Measurements from ENCODE around the gene DHRS3.

DHRS3 gene

GRCh38 chr1:12619792-12620487 lies 1.9 kb upstream of the DHRS3 start:
- Histone ChIP-seq H3K4me3 (ENCODE audit: insufficient read depth, low read length, poor library complexity, severe bottlenecking) (no peak overlapping the region), H3K36me3 (ENCODE audit: low read length) (no peaks in the 10 kb centered on the region), H4K20me1 (ENCODE audit: low read depth, low read length) (no peaks in the 10 kb centered on the region), H3K9me2 (replicated peaks; ENCODE audit: insufficient read depth, low read length) (no peaks in the 10 kb centered on the region), H3K79me2 (ENCODE audit: insufficient read depth, low read length) (no peaks in the 10 kb centered on the region), H3K4me2 (ENCODE audit: low read depth, low read length, poor library complexity, severe bottlenecking) (no peak overlapping the region), H3K27me3 (ENCODE audit: low read length) (no peaks in the 10 kb centered on the region), H3K27ac (ENCODE audit: low read depth, low read length) (no peak overlapping the region), H3F3A (ENCODE audit: insufficient read depth) (no peaks in the 10 kb centered on the region), H2AFZ (ENCODE audit: low read depth, low read length, severe bottlenecking) (no peak overlapping the region), H3K9ac (ENCODE audit: low read length) (no peak overlapping the region), H3K9me3 (ENCODE audit: insufficient read depth, low read length) (no peaks in the 10 kb centered on the region)
- TF ChIP-seq EZH2phosphoT487 (conservative IDR thresholded peaks at IDR 0.05; ENCODE audit: low read length) (no peak), CTCF (IDR thresholded peaks at IDR 0.05; ENCODE audit: insufficient read depth, low read length, poor library complexity, severe bottlenecking) (peak; percentile 84)

- no peak overlapping the region for H3K9ac ChIP-seq (ENCODE audit: low read length)
- no peaks in the 10 kb centered on the region for H3K79me2 ChIP-seq (ENCODE audit: insufficient read depth, low read length)
- no peaks in the 10 kb centered on the region for H3F3A ChIP-seq (ENCODE audit: insufficient read depth)
- H3K27ac ChIP-seq (ENCODE audit: low read depth, low read length) = no peak overlapping the region
- TF ChIP-seq EZH2phosphoT487 (conservative IDR thresholded peaks at IDR 0.05; ENCODE audit: low read length) (no peak), CTCF (IDR thresholded peaks at IDR 0.05; ENCODE audit: insufficient read depth, low read length, poor library complexity, severe bottlenecking) (no peak)
- no peaks in the 10 kb centered on the region for H3K9me3 ChIP-seq (ENCODE audit: insufficient read depth, low read length)
- no peak overlapping the region for H2AFZ ChIP-seq (ENCODE audit: low read depth, low read length, severe bottlenecking)
- no peak overlapping the region for H3K4me3 ChIP-seq (ENCODE audit: insufficient read depth, low read length, poor library complexity, severe bottlenecking)
- no peaks in the 10 kb centered on the region for H4K20me1 ChIP-seq (ENCODE audit: low read depth, low read length)
- H3K4me2 ChIP-seq (ENCODE audit: low read depth, low read length, poor library complexity, severe bottlenecking) = no peak overlapping the region
- H3K9me2 ChIP-seq (replicated peaks; ENCODE audit: insufficient read depth, low read length) = no peaks in the 10 kb centered on the region
- no peaks in the 10 kb centered on the region for H3K27me3 ChIP-seq (ENCODE audit: low read length)
- no peaks in the 10 kb centered on the region for H3K36me3 ChIP-seq (ENCODE audit: low read length)
Measured at GRCh38 chr1:12618965-12619791, 1.2 kb upstream of the DHRS3 start.

GRCh38 chr1:12618661-12618964 lies 603 bp upstream of the DHRS3 start:
- Histone ChIP-seq H3K4me2 (ENCODE audit: low read depth, low read length, poor library complexity, severe bottlenecking) (peak overlapping the region; percentile 55), H4K20me1 (ENCODE audit: low read depth, low read length) (no peaks in the 10 kb centered on the region), H3F3A (ENCODE audit: insufficient read depth) (no peaks in the 10 kb centered on the region), H3K27ac (ENCODE audit: low read depth, low read length) (no peak overlapping the region), H3K9me3 (ENCODE audit: insufficient read depth, low read length) (no peaks in the 10 kb centered on the region), H3K36me3 (ENCODE audit: low read length) (no peaks in the 10 kb centered on the region), H3K4me3 (ENCODE audit: insufficient read depth, low read length, poor library complexity, severe bottlenecking) (no peak overlapping the region), H3K9me2 (replicated peaks; ENCODE audit: insufficient read depth, low read length) (no peaks in the 10 kb centered on the region), H3K9ac (ENCODE audit: low read length) (no peak overlapping the region), H2AFZ (ENCODE audit: low read depth, low read length, severe bottlenecking) (no peak overlapping the region), H3K27me3 (ENCODE audit: low read length) (no peaks in the 10 kb centered on the region), H3K79me2 (ENCODE audit: insufficient read depth, low read length) (no peaks in the 10 kb centered on the region)
- no peak for TF ChIP-seq CTCF (IDR thresholded peaks at IDR 0.05; ENCODE audit: insufficient read depth, low read length, poor library complexity, severe bottlenecking)
- no peak for TF ChIP-seq EZH2phosphoT487 (conservative IDR thresholded peaks at IDR 0.05; ENCODE audit: low read length)
